CD14-positive monocyte (primary cell): ENCODE results near the gene MACROD1. TPM values are rescaled to one million over a fixed set of nuclear protein-coding genes. Genes with fewer than 3 reads are reported as not detected.

Experiments
- DNase-seq, 3 donors: peaks; one replicate each; pipeline ENCODE4 v3.0.0-alpha.2; 2011 to 2022
- H2AFZ ChIP-seq: 2 replicates; pipeline ENCODE4 v1.6.0; 2012; ENCODE audit warnings: mild to moderate bottlenecking, low read depth, low read length, inconsistent platforms; ENCODE audit not compliant: insufficient read depth, poor library complexity, severe bottlenecking
- H3K27ac ChIP-seq, 2 donors: 1 replicate in 1 of 2; 2 replicates in 1 of 2; pipeline ENCODE4 v1.5.1; 2012 to 2013; ENCODE audit warnings: low read length in 2 of 2, control low read depth in 1 of 2, inconsistent platforms in 1 of 2, low read depth in 1 of 2, mild to moderate bottlenecking in 1 of 2
- H3K27me3 ChIP-seq, 2 donors: one replicate each; pipeline versions ENCODE4 v1.6.0 to v1.6.1; 2011 to 2013; ENCODE audit warnings: low read length in 2 of 2; ENCODE audit not compliant: control insufficient read depth in 2 of 2, insufficient read depth in 2 of 2
- H3K36me3 ChIP-seq, 2 donors: replicated peaks in 1 of 2; 1 replicate in 1 of 2; 2 replicates in 1 of 2; pipeline versions ENCODE4 v1.5.1 to v1.6.1; 2012 to 2013; ENCODE audit warnings: low read length in 2 of 2, control low read depth in 1 of 2, inconsistent platforms in 1 of 2, mild to moderate bottlenecking in 1 of 2; ENCODE audit not compliant: insufficient read depth in 2 of 2, control insufficient read depth in 1 of 2
- H3K4me1 ChIP-seq, 2 donors: 1 replicate in 1 of 2; 2 replicates in 1 of 2; pipeline versions ENCODE4 v1.5.1 to v1.6.1; 2012 to 2013; ENCODE audit warnings: low read length in 2 of 2, control low read depth in 1 of 2, inconsistent platforms in 1 of 2, mild to moderate bottlenecking in 1 of 2, moderate library complexity in 1 of 2; ENCODE audit not compliant: insufficient read depth in 2 of 2, control insufficient read depth in 1 of 2
- H3K4me2 ChIP-seq: replicated peaks from 2 replicates; pipeline ENCODE3; 2012; ENCODE audit warnings: low read length, moderate library complexity, mild to moderate bottlenecking; ENCODE audit not compliant: poor library complexity, severe bottlenecking; ENCODE audit errors: extremely low read depth
- H3K4me3 ChIP-seq, 3 experiments: fragments of 200-600 bp in 1 of 3; sonication (generic) in 1 of 3; replicated peaks in 1 of 3; 1 replicate in 2 of 3; 2 replicates in 1 of 3; pipeline ENCODE4 v1.5.1; 2011 to 2013; ENCODE audit warnings: low read length in 3 of 3, mild to moderate bottlenecking in 3 of 3, control low read depth in 2 of 3, low read depth in 2 of 3, inconsistent platforms in 1 of 3, moderate library complexity in 1 of 3
- H3K79me2 ChIP-seq: 2 replicates; pipeline ENCODE4 v1.6.0; 2012; ENCODE audit warnings: mild to moderate bottlenecking, control low read depth, inconsistent platforms, low read length, moderate library complexity; ENCODE audit not compliant: insufficient read depth
- H3K9ac ChIP-seq: 2 replicates; pipeline ENCODE4 v1.6.0; 2017; ENCODE audit warnings: low read length, mild to moderate bottlenecking; ENCODE audit not compliant: insufficient read depth, poor library complexity, severe bottlenecking
- H3K9me3 ChIP-seq, 2 donors: replicated peaks in 1 of 2; 1 replicate in 1 of 2; 2 replicates in 1 of 2; pipeline versions ENCODE4 v1.5.1 to v1.6.1; 2012 to 2013; ENCODE audit warnings: low read length in 2 of 2, control low read depth in 1 of 2; ENCODE audit not compliant: control insufficient read depth in 1 of 2, insufficient read depth in 1 of 2
- H4K20me1 ChIP-seq: 2 replicates; pipeline ENCODE4 v1.6.0; 2012; ENCODE audit warnings: mild to moderate bottlenecking, low read length, control low read depth, moderate library complexity; ENCODE audit not compliant: insufficient read depth
- H3K27ac Mint-ChIP-seq, 7 donors: one replicate each; pipeline ENCODE4 v1.8.0; 2020; ENCODE audit warnings: mild to moderate bottlenecking in 7 of 7, mixed read lengths in 7 of 7, moderate library complexity in 6 of 7, inconsistent platforms in 2 of 7
- H3K27me3 Mint-ChIP-seq, 3 donors: one replicate each; pipeline ENCODE4 v1.8.0; 2021 to 2022; ENCODE audit warnings: low read depth in 3 of 3, mild to moderate bottlenecking in 3 of 3, mixed read lengths in 3 of 3, moderate library complexity in 3 of 3, inconsistent platforms in 1 of 3
- H3K36me3 Mint-ChIP-seq, 2 donors: one replicate each; pipeline ENCODE4 v1.8.0; 2020; ENCODE audit warnings: mixed read lengths in 2 of 2, inconsistent platforms in 1 of 2, mild to moderate bottlenecking in 1 of 2
- H3K4me1 Mint-ChIP-seq: one replicate; pipeline ENCODE4 v1.8.0; 2020; ENCODE audit warnings: mild to moderate bottlenecking, mixed read lengths
- H3K4me3 Mint-ChIP-seq, 2 donors: one replicate each; pipeline ENCODE4 v1.8.0; 2020; ENCODE audit warnings: mild to moderate bottlenecking in 2 of 2, mixed read lengths in 2 of 2, moderate library complexity in 1 of 2
- H3K9me3 Mint-ChIP-seq, 7 donors: one replicate each; pipeline ENCODE4 v1.8.0; 2020 to 2022; ENCODE audit warnings: mixed read lengths in 7 of 7, mild to moderate bottlenecking in 6 of 7, moderate library complexity in 6 of 7, inconsistent platforms in 2 of 7
- WGBS: methylation state at CpG from one replicate; pipeline ENCODE4 v1.1.5; 2013; ENCODE audit warnings: missing lambda C conversion rate; ENCODE audit not compliant: insufficient coverage; 5-methylcytosine and 5-hydroxymethylcytosine counted together
- intact Hi-C, 2 donors: fragments of 100-400 bp; cut with micrococcal nuclease; formaldehyde crosslinking; loops; one replicate each; pipeline versions ENCODE4 v1.15.0 to v1.15.1; 2023
- polyA plus RNA-seq, 3 donors: library from polyadenylated mRNA; depleted of rRNA in 1 of 3; unstranded in 2 of 3; stranded (reverse) in 1 of 3; fragments of 300-500 nt in 2 of 3; fragments of >200 nt in 1 of 3; fragmentation: Illumina TruSeq in 2 of 3; gene quantifications; 1 replicate in 2 of 3; 2 replicates in 1 of 3; pipeline ENCODE4 v1.2.3, GENCODE V29; 2012 to 2021
- TF ChIP-seq, protein P1 (sequence below): fragments of 200-600 bp; IDR thresholded peaks from one replicate; pipeline ENCODE4 v1.8.0; 2022; ENCODE audit warnings: antibody characterized with exemption, mild to moderate bottlenecking

MACROD1 gene
- polyA plus RNA-seq, 3 donors = 1.5 to 2.4 (median 2.2) TPM

- H3K4me1 Mint-ChIP-seq = no peaks in the 10 kb centered on the region
- Histone ChIP-seq H4K20me1 (no peaks in the 10 kb centered on the region), H3K4me3 (no peak overlapping the region), H3K4me1 (peaks cover 0 to under 1% of the 10 kb centered on the region in 2 donors), H3K27me3 (peaks cover 0 to 13% of the 10 kb centered on the region in 2 donors), H2AFZ (no peak overlapping the region), H3K9me3 (no peaks in the 10 kb centered on the region), H3K79me2 (no peaks in the 10 kb centered on the region), H3K36me3 (no peaks in the 10 kb centered on the region), H3K4me2 (no peak overlapping the region), H3K9ac (no peak overlapping the region), H3K27ac (no peak overlapping the region)
- 95% methylated on average over 4 of the region's 8 CpGs for WGBS
- no peak overlapping the region for H3K4me3 Mint-ChIP-seq
- no peak overlapping the region for H3K27ac Mint-ChIP-seq
- peaks cover 12 to 17% (median 16%) of the 10 kb centered on the region in 3 donors for H3K27me3 Mint-ChIP-seq
- no peaks in the 10 kb centered on the region for H3K36me3 Mint-ChIP-seq
- no peaks in the 10 kb centered on the region for H3K9me3 Mint-ChIP-seq
- TF ChIP-seq, protein P1, sequence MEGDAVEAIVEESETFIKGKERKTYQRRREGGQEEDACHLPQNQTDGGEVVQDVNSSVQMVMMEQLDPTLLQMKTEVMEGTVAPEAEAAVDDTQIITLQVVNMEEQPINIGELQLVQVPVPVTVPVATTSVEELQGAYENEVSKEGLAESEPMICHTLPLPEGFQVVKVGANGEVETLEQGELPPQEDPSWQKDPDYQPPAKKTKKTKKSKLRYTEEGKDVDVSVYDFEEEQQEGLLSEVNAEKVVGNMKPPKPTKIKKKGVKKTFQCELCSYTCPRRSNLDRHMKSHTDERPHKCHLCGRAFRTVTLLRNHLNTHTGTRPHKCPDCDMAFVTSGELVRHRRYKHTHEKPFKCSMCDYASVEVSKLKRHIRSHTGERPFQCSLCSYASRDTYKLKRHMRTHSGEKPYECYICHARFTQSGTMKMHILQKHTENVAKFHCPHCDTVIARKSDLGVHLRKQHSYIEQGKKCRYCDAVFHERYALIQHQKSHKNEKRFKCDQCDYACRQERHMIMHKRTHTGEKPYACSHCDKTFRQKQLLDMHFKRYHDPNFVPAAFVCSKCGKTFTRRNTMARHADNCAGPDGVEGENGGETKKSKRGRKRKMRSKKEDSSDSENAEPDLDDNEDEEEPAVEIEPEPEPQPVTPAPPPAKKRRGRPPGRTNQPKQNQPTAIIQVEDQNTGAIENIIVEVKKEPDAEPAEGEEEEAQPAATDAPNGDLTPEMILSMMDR = no peak
- intact Hi-C loops = no loop called here
- DNase-seq = no peak
These were observed 110.8 kb downstream of the MACROD1 start for GRCh38 chr11:64055077-64055476.

DNA sequence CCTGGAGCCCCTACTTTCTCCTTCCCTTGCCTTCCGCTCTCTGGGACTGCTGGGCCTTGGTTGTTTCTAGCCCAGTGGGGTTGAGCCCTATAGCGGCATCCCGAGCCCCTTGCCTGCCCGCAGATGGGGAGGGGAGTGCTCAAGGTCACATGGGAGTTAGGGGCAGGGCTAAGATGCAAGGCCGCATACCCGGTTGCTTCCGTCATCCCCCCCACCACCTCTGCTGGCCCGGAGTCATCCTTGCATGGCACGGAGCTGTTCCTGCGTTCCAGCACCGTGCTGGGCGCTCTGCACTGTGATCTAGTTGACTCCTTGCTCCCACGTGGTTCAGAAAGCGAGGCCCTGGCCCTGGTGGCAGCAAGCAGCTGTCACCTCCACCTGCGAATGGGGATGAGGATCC, 112.2 kb downstream of the MACROD1 start:
- Histone ChIP-seq H3K27me3 (no peaks in the 10 kb centered on the region), H3K27ac (no peak overlapping the region), H3K79me2 (no peaks in the 10 kb centered on the region), H2AFZ (no peak overlapping the region), H3K4me2 (no peak overlapping the region), H3K36me3 (no peaks in the 10 kb centered on the region), H4K20me1 (no peaks in the 10 kb centered on the region), H3K9me3 (no peaks in the 10 kb centered on the region), H3K4me3 (no peak overlapping the region), H3K4me1 (no peaks in the 10 kb centered on the region), H3K9ac (no peak overlapping the region)
- no peak for DNase-seq
- no peak overlapping the region for H3K4me3 Mint-ChIP-seq
- 91% methylated on average over 10 of the region's 15 CpGs for WGBS
- H3K4me1 Mint-ChIP-seq = no peaks in the 10 kb centered on the region
- no peaks in the 10 kb centered on the region for H3K9me3 Mint-ChIP-seq
- H3K27me3 Mint-ChIP-seq = peaks cover 2 to 7% (median 5%) of the 10 kb centered on the region in 3 donors
- no peaks in the 10 kb centered on the region for H3K36me3 Mint-ChIP-seq
- intact Hi-C loops = no loop called here
- no peak overlapping the region for H3K27ac Mint-ChIP-seq
- TF ChIP-seq, protein P1 = no peak
